Measurements from ENCODE around the gene OR5AU1. TPM values are rescaled to one million over a fixed set of nuclear protein-coding genes. Genes with fewer than 3 reads are reported as not detected.

Gene OR5AU1
- total RNA-seq, 4 donors from 2014 or later: not detected

GRCh38 chr14:21192447-21192822 lies 36.6 kb upstream of the OR5AU1 start:
- Histone ChIP-seq H3K9me3 (no peaks in the 10 kb centered on the region), H3K4me3 (peak overlapping the region in 3 of 4 donors; percentile 26 to 45 (median 30)), H3K27me3 (no peaks in the 10 kb centered on the region), H3K36me3 (no peaks in the 10 kb centered on the region), H3K4me1 (peaks cover 0 to 11% (median 8%) of the 10 kb centered on the region in 4 donors), H3K27ac (no peak overlapping the region)
- no peak for DNase-seq
- TF ChIP-seq POLR2AphosphoS5 (IDR thresholded peaks at IDR 0.05) (no peak), POLR2A (IDR thresholded peaks at IDR 0.05) (no peak), EP300 (IDR thresholded peaks at IDR 0.05; ENCODE audit: low read depth) (no peak), CTCF (IDR thresholded peaks at IDR 0.05) (no peak)
- 7% methylated on average over 1 of the region's 1 CpG; no CpG with 5 or more reads in 1 of the 2 donors for WGBS, 2 donors (ENCODE audit: low coverage in 1 of 2)
- intact Hi-C loops (cut with DNase I; ENCODE audit: low total_unique reads): no loop called here
- in situ Hi-C loops (cut with MboI; ENCODE audit: low pct_ligation_motif_present in 1 of 4, low pct_unique_long_range_greater_than_20kb in 1 of 4, low sequenced_read_pairs in 3 of 4): no loop called here

- DNase-seq: peak; percentile 85
- no peak for TF ChIP-seq POLR2A (IDR thresholded peaks at IDR 0.05)
- no peak for TF ChIP-seq POLR2AphosphoS5 (IDR thresholded peaks at IDR 0.05)
- TF ChIP-seq CTCF (IDR thresholded peaks at IDR 0.05): no peak
- TF ChIP-seq EP300 (IDR thresholded peaks at IDR 0.05; ENCODE audit: low read depth): no peak
- intact Hi-C loops (cut with DNase I; ENCODE audit: low total_unique reads) (no loop called here), in situ Hi-C loops (cut with MboI; ENCODE audit: low pct_ligation_motif_present in 1 of 4, low pct_unique_long_range_greater_than_20kb in 1 of 4, low sequenced_read_pairs in 3 of 4) (no loop called here)
- Histone ChIP-seq H3K27me3 (no peaks in the 10 kb centered on the region), H3K4me1 (peaks cover 0 to 11% (median 8%) of the 10 kb centered on the region in 4 donors), H3K4me3 (peak overlapping the region in 3 of 4 donors; percentile 26 to 45 (median 30)), H3K27ac (no peak overlapping the region), H3K9me3 (no peaks in the 10 kb centered on the region), H3K36me3 (no peaks in the 10 kb centered on the region)
- WGBS, 2 donors (ENCODE audit: low coverage in 1 of 2): 9% methylated on average over 11 of the region's 19 CpGs; no CpG with 5 or more reads in 1 of the 2 donors
Observed at GRCh38 chr14:21191809-21192446, 36.1 kb upstream of the OR5AU1 start.

- no peaks in the 10 kb centered on the region for H3K27me3 ChIP-seq
- H3K4me3 ChIP-seq: peak overlapping the region in 2 of 4 donors; percentile 30 to 45
- no peak overlapping the region for H3K27ac ChIP-seq
- in situ Hi-C loops (cut with MboI; ENCODE audit: low pct_ligation_motif_present in 1 of 4, low pct_unique_long_range_greater_than_20kb in 1 of 4, low sequenced_read_pairs in 3 of 4): no loop called here
- WGBS, 2 donors (ENCODE audit: low coverage in 1 of 2): 62 to 78% methylated on average over 2 to 7 of the region's 7 CpGs
- intact Hi-C loops (cut with DNase I; ENCODE audit: low total_unique reads): no loop called here
- H3K4me1 ChIP-seq: peaks cover 0 to 11% (median 8%) of the 10 kb centered on the region in 4 donors
- TF ChIP-seq EP300 (IDR thresholded peaks at IDR 0.05; ENCODE audit: low read depth): no peak
- no peak for TF ChIP-seq POLR2A (IDR thresholded peaks at IDR 0.05)
- TF ChIP-seq CTCF (IDR thresholded peaks at IDR 0.05): no peak
- TF ChIP-seq POLR2AphosphoS5 (IDR thresholded peaks at IDR 0.05): no peak
- H3K36me3 ChIP-seq: no peaks in the 10 kb centered on the region
- H3K9me3 ChIP-seq: no peaks in the 10 kb centered on the region
- no peak for DNase-seq
Observed at GRCh38 chr14:21191261-21191808, 35.5 kb upstream of the OR5AU1 start.

GRCh38 chr14:21185491-21185890 lies 29.6 kb upstream of the OR5AU1 start:
- intact Hi-C loops (cut with DNase I; ENCODE audit: low total_unique reads): no loop called here
- WGBS, 2 donors (ENCODE audit: low coverage in 1 of 2): 17 to 43% methylated on average over 4 to 5 of the region's 5 CpGs

More at GRCh38 chr14:21185491-21185890, 29.6 kb upstream of the OR5AU1 start:
- Histone ChIP-seq H3K4me3 (no peak overlapping the region), H3K4me1 (no peaks in the 10 kb centered on the region), H3K9me3 (peaks cover 0 to 4% of the 10 kb centered on the region in 2 donors), H3K36me3 (no peaks in the 10 kb centered on the region), H3K27me3 (no peaks in the 10 kb centered on the region), H3K27ac (no peak overlapping the region)
- in situ Hi-C loops (cut with MboI; ENCODE audit: low pct_ligation_motif_present in 1 of 4, low pct_unique_long_range_greater_than_20kb in 1 of 4, low sequenced_read_pairs in 3 of 4): no loop called here
- no peak for TF ChIP-seq EP300 (IDR thresholded peaks at IDR 0.05; ENCODE audit: low read depth)
- TF ChIP-seq POLR2A (IDR thresholded peaks at IDR 0.05): no peak
- TF ChIP-seq CTCF (IDR thresholded peaks at IDR 0.05): no peak
- no peak for TF ChIP-seq POLR2AphosphoS5 (IDR thresholded peaks at IDR 0.05)
- no peak for DNase-seq

Data from transverse colon (tissue), 4 donors.